Heart left ventricle (tissue), 13 donors: Measurements from ENCODE around the gene PRSS22.

Source experiments
- POLR2A ChIP-seq, 2 donors: fragments of 450-650 bp; IDR thresholded peaks; one replicate each; pipeline ENCODE4 v1.6.1; 2017; ENCODE audit warnings: antibody characterized with exemption in 2 of 2, mild to moderate bottlenecking in 2 of 2, moderate library complexity in 2 of 2
- TF ChIP-seq, protein P1 (sequence below), 12 donors: fragments of 200-600 bp; sonication (generic) in 4 of 12; IDR thresholded peaks; one replicate each; pipeline versions ENCODE4 v1.5.0 to v1.8.0; 2018 to 2022; ENCODE audit warnings: antibody characterized with exemption in 12 of 12, mild to moderate bottlenecking in 5 of 12
- donor health status: ischemic (EF 13 %, LVEDD 7.1; RV severe dilation, severe dysfunction).
- donor health status: DM: no; HTN: yes; CAD: no.
- donor health status: DM: no; HTN: no; CAD: no.
- donor health status: ischemic (EF 25% LVEDD 6.9; RV normal size, moderate dysfunction).
- donor health status: ischemic (EF 25% LVEDD 5.7; RV mildly dilated, moderate dysfunction).
- donor health status: ischemic (EF 35%, LVEDD 5.7; RV mildly dilated, moderate dysfunction).
- donor health status: nonischemic (EF 11% LVEDD 7.7; RV severe dilation, severe dysfunction).
- donor health status: DM: yes; HTN: yes; CAD: no.
- donor health status: PGD.
- donor health status: ischemic (EF 29% LVEDD 5.4; RV normal size, mild dysfunction).
- donor health status: nonischemic (EF 23%, LVEDD 6.1; RV moderate dilation, normal function).

DNA sequence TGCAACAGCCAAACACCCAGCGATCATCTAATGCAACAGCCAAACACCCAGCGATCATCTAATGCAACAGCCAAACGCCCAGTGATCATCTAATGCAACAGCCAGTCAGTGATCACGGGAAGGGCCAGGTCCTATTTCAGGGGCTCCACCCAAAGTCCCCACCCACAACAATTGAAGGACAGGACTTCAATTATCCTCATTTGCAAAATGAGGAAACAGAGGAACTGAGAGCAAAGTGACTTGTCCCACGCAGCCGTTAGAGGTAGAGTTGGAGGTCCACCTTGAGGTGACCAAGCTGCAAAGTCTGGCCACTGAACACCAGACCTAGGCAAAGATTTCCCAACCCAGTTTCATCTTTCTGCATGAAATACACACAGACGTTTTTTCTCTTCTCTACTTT is 24.2 kb downstream of the PRSS22 start:
- TF ChIP-seq, protein P1, sequence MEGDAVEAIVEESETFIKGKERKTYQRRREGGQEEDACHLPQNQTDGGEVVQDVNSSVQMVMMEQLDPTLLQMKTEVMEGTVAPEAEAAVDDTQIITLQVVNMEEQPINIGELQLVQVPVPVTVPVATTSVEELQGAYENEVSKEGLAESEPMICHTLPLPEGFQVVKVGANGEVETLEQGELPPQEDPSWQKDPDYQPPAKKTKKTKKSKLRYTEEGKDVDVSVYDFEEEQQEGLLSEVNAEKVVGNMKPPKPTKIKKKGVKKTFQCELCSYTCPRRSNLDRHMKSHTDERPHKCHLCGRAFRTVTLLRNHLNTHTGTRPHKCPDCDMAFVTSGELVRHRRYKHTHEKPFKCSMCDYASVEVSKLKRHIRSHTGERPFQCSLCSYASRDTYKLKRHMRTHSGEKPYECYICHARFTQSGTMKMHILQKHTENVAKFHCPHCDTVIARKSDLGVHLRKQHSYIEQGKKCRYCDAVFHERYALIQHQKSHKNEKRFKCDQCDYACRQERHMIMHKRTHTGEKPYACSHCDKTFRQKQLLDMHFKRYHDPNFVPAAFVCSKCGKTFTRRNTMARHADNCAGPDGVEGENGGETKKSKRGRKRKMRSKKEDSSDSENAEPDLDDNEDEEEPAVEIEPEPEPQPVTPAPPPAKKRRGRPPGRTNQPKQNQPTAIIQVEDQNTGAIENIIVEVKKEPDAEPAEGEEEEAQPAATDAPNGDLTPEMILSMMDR (IDR thresholded peaks at IDR 0.05), result no peak
- TF ChIP-seq POLR2A (IDR thresholded peaks at IDR 0.05), result no peak
